ENCODE results near the gene DCDC2. TPM values are rescaled to one million over a fixed set of nuclear protein-coding genes. Genes with fewer than 3 reads are reported as not detected.
"Not testable (repeated sequence)": the region's sequence is repeated elsewhere in the genome, so short reads cannot be mapped to it uniquely, and the experiment has no call there.

Gene DCDC2
- total RNA-seq, 1 donor from 2014 or later, result 1.4 TPM

DNA sequence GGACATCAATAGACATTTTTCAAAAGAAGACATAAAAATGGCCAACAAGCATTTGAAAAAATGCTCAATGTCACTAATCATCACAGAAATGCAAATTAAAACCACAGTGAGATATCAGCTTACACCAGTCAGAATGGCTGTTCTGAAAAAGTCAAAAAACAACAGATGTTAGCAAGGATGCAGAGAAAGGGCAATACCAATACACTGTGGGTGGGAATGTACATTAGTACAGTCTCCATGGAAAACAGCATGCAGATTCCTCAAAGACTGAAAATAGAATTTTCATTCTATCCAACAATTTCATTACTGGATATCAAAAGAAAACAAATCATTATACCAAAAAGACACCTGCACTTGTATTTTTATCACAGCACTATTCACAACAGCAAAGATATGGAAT is 85.3 kb downstream of the DCDC2 start:
- Mint-ChIP-seq H3K9me3 (no peaks in the 10 kb centered on the region), H3K27ac (no peak overlapping the region)

GRCh38 chr6:24272148-24272547 is 85.7 kb downstream of the DCDC2 start:
- Mint-ChIP-seq H3K9me3 (no peaks in the 10 kb centered on the region), H3K4me1 (peaks cover 57% of the 10 kb centered on the region), H3K36me3 (no peaks in the 10 kb centered on the region), H3K27me3 (ENCODE audit: low read depth) (no peaks in the 10 kb centered on the region), H3K4me3 (no peak overlapping the region), H3K27ac (no peak overlapping the region)
- no peak for TF ChIP-seq CTCF (IDR thresholded peaks at IDR 0.05; ENCODE audit: unreplicated experiment)
- no peak for DNase-seq (ENCODE audit: low spot score in 2 of 2, unreplicated experiment in 2 of 2)

More for the DNA sequence above, 85.3 kb downstream of the DCDC2 start:
- Mint-ChIP-seq H3K4me1 (peaks cover 61% of the 10 kb centered on the region), H3K4me3 (no peak overlapping the region), H3K36me3 (no peaks in the 10 kb centered on the region), H3K27me3 (ENCODE audit: low read depth) (no peaks in the 10 kb centered on the region)
- no peak for DNase-seq (ENCODE audit: low spot score in 2 of 2, unreplicated experiment in 2 of 2)
- TF ChIP-seq CTCF (IDR thresholded peaks at IDR 0.05; ENCODE audit: unreplicated experiment), result no peak

- H3K9me3 Mint-ChIP-seq, result peaks cover 9% of the 10 kb centered on the region
- TF ChIP-seq CTCF (IDR thresholded peaks at IDR 0.05; ENCODE audit: unreplicated experiment), result no peak
- peak overlapping the region; percentile 39 for H3K27ac Mint-ChIP-seq
- H3K4me3 Mint-ChIP-seq, result no peak overlapping the region
- no peak for DNase-seq (ENCODE audit: low spot score in 2 of 2, unreplicated experiment in 2 of 2)
- H3K4me1 Mint-ChIP-seq, result peaks cover 53% of the 10 kb centered on the region
- H3K36me3 Mint-ChIP-seq, result no peaks in the 10 kb centered on the region
- H3K27me3 Mint-ChIP-seq (ENCODE audit: low read depth), result no peaks in the 10 kb centered on the region
Observed at GRCh38 chr6:24270011-24270410, 87.8 kb downstream of the DCDC2 start.

GRCh38 chr6:24258214-24258613 is 99.6 kb downstream of the DCDC2 start:
- H3K36me3 Mint-ChIP-seq; H3K27ac Mint-ChIP-seq; H3K4me3 Mint-ChIP-seq; DNase-seq (ENCODE audit: low spot score in 2 of 2, unreplicated experiment in 2 of 2); H3K27me3 Mint-ChIP-seq (ENCODE audit: low read depth); H3K4me1 Mint-ChIP-seq: not testable (repeated sequence)
- peaks cover 19% of the 10 kb centered on the region for H3K9me3 Mint-ChIP-seq

GRCh38 chr6:24257282-24257681 is 100.6 kb downstream of the DCDC2 start:
- Mint-ChIP-seq H3K27ac (no peak overlapping the region), H3K9me3 (peaks cover 26% of the 10 kb centered on the region), H3K36me3 (peaks cover 9% of the 10 kb centered on the region), H3K4me1 (peaks cover 4% of the 10 kb centered on the region), H3K4me3 (no peak overlapping the region), H3K27me3 (ENCODE audit: low read depth) (no peaks in the 10 kb centered on the region)
- no peak for DNase-seq (ENCODE audit: low spot score in 2 of 2, unreplicated experiment in 2 of 2)
- no peak for TF ChIP-seq CTCF (IDR thresholded peaks at IDR 0.05; ENCODE audit: unreplicated experiment)

GRCh38 chr6:24255676-24256075 is 102.2 kb downstream of the DCDC2 start:
- no peak overlapping the region for H3K4me3 Mint-ChIP-seq
- no peak for TF ChIP-seq CTCF (IDR thresholded peaks at IDR 0.05; ENCODE audit: unreplicated experiment)
- peaks cover 9% of the 10 kb centered on the region for H3K4me1 Mint-ChIP-seq
- H3K36me3 Mint-ChIP-seq, result peaks cover 10% of the 10 kb centered on the region
- H3K27me3 Mint-ChIP-seq (ENCODE audit: low read depth), result no peaks in the 10 kb centered on the region
- no peak overlapping the region for H3K27ac Mint-ChIP-seq
- DNase-seq (ENCODE audit: low spot score in 2 of 2, unreplicated experiment in 2 of 2), result no peak
- peaks cover 28% of the 10 kb centered on the region for H3K9me3 Mint-ChIP-seq
